Measurements from ENCODE around the gene ADGRG2. TPM values are rescaled to one million over a fixed set of nuclear protein-coding genes. Genes with fewer than 3 reads are reported as not detected.

The ADGRG2 gene
- polyA plus RNA-seq, 3 donors, result not detected

- H3K27me3 ChIP-seq (ENCODE audit: control insufficient read depth in 2 of 2, insufficient read depth in 2 of 2, low read length in 2 of 2), result peaks cover 51 to 72% of the 10 kb centered on the region in 2 donors
- Mint-ChIP-seq H3K36me3 (peaks cover 0 to 2% of the 10 kb centered on the region in 2 donors), H3K9me3 (peaks cover 0 to 11% (median 4%) of the 10 kb centered on the region in 7 donors), H3K27ac (no peak overlapping the region), H3K4me3 (peak overlapping the region in 1 of 2 donors; percentile 42), H3K27me3 (ENCODE audit: low read depth in 3 of 3) (peaks cover 47 to 71% (median 63%) of the 10 kb centered on the region in 3 donors), H3K4me1 (no peaks in the 10 kb centered on the region)
- H3K36me3 ChIP-seq (replicated peaks in 1 of 2; ENCODE audit: control insufficient read depth in 1 of 2, insufficient read depth in 2 of 2, low read length in 2 of 2), result no peaks in the 10 kb centered on the region
- intact Hi-C loops (cut with micrococcal nuclease), result no loop called here
- H3K9ac ChIP-seq (ENCODE audit: insufficient read depth, low read length, poor library complexity, severe bottlenecking), result no peak overlapping the region
- peaks cover 0 to 16% of the 10 kb centered on the region in 2 donors for H3K9me3 ChIP-seq (replicated peaks in 1 of 2; ENCODE audit: control insufficient read depth in 1 of 2, insufficient read depth in 1 of 2, low read length in 2 of 2)
- TF ChIP-seq CTCF (IDR thresholded peaks at IDR 0.05), result no peak
- no peak overlapping the region for H3K27ac ChIP-seq (ENCODE audit: low read depth in 1 of 2, low read length in 2 of 2)
- 7% methylated on average over 14 of the region's 18 CpGs for WGBS (ENCODE audit: insufficient coverage)
- no peak overlapping the region for H3K4me2 ChIP-seq (replicated peaks; ENCODE audit: extremely low read depth, low read length, poor library complexity, severe bottlenecking)
- no peaks in the 10 kb centered on the region for H3K4me1 ChIP-seq (ENCODE audit: control insufficient read depth in 1 of 2, insufficient read depth in 2 of 2, low read length in 2 of 2)
- DNase-seq, result no peak
- H3K79me2 ChIP-seq (ENCODE audit: insufficient read depth, low read length), result no peaks in the 10 kb centered on the region
- no peaks in the 10 kb centered on the region for H4K20me1 ChIP-seq (ENCODE audit: insufficient read depth, low read length)
- no peak overlapping the region for H3K4me3 ChIP-seq (replicated peaks in 1 of 3; ENCODE audit: low read depth in 2 of 3, low read length in 3 of 3)
- H2AFZ ChIP-seq (ENCODE audit: insufficient read depth, low read depth, low read length, poor library complexity, severe bottlenecking), result no peak overlapping the region
Observed at GRCh38 chrX:19121466-19121865, 802 bp downstream of the ADGRG2 start.

GRCh38 chrX:19110642-19111041 lies 11.6 kb downstream of the ADGRG2 start:
- no peaks in the 10 kb centered on the region for H3K9me3 ChIP-seq (replicated peaks in 1 of 2; ENCODE audit: control insufficient read depth in 1 of 2, insufficient read depth in 1 of 2, low read length in 2 of 2)
- H3K27me3 ChIP-seq (ENCODE audit: control insufficient read depth in 2 of 2, insufficient read depth in 2 of 2, low read length in 2 of 2), result peaks cover 0 to 2% of the 10 kb centered on the region in 2 donors
- H3K4me3 Mint-ChIP-seq, result no peak overlapping the region
- peaks cover 5 to 29% (median 12%) of the 10 kb centered on the region in 3 donors for H3K27me3 Mint-ChIP-seq (ENCODE audit: low read depth in 3 of 3)
- TF ChIP-seq CTCF (IDR thresholded peaks at IDR 0.05), result no peak
- DNase-seq, result no peak
- H3K36me3 Mint-ChIP-seq, result no peaks in the 10 kb centered on the region
- no peak overlapping the region for H3K27ac ChIP-seq (ENCODE audit: low read depth in 1 of 2, low read length in 2 of 2)
- H3K4me1 ChIP-seq (ENCODE audit: control insufficient read depth in 1 of 2, insufficient read depth in 2 of 2, low read length in 2 of 2), result no peaks in the 10 kb centered on the region
- H3K9me3 Mint-ChIP-seq, result peaks cover 0 to 4% (median 0%) of the 10 kb centered on the region in 7 donors
- no peak overlapping the region for H3K4me2 ChIP-seq (replicated peaks; ENCODE audit: extremely low read depth, low read length, poor library complexity, severe bottlenecking)
- H3K9ac ChIP-seq (ENCODE audit: insufficient read depth, low read length, poor library complexity, severe bottlenecking), result no peak overlapping the region
- H3K4me3 ChIP-seq (replicated peaks in 1 of 3; ENCODE audit: low read depth in 2 of 3, low read length in 3 of 3), result no peak overlapping the region
- H4K20me1 ChIP-seq (ENCODE audit: insufficient read depth, low read length), result no peaks in the 10 kb centered on the region
- no peaks in the 10 kb centered on the region for H3K79me2 ChIP-seq (ENCODE audit: insufficient read depth, low read length)
- H3K36me3 ChIP-seq (replicated peaks in 1 of 2; ENCODE audit: control insufficient read depth in 1 of 2, insufficient read depth in 2 of 2, low read length in 2 of 2), result no peaks in the 10 kb centered on the region
- 100% methylated on average over 1 of the region's 2 CpGs for WGBS (ENCODE audit: insufficient coverage)
- intact Hi-C loops (cut with micrococcal nuclease), result no loop called here
- H3K4me1 Mint-ChIP-seq, result no peaks in the 10 kb centered on the region
- no peak overlapping the region for H3K27ac Mint-ChIP-seq
- no peak overlapping the region for H2AFZ ChIP-seq (ENCODE audit: insufficient read depth, low read depth, low read length, poor library complexity, severe bottlenecking)

All from CD14-positive monocyte (primary cell).